DOHH2 (cell line): Measurements from ENCODE around the gene C1S.

Experiments
- CTCF ChIP-seq: fragments of 200-600 bp; sonication (generic); IDR thresholded peaks from one replicate; pipeline ENCODE4 v1.5.1; 2014; ENCODE audit warnings: antibody characterized with exemption, mild to moderate bottlenecking, low read depth, low read length; ENCODE audit not compliant: poor library complexity, severe bottlenecking
- EZH2phosphoT487 ChIP-seq: fragments of 200-600 bp; sonication (generic); IDR thresholded peaks from 2 replicates; pipeline ENCODE4 v1.6.1; 2017; ENCODE audit warnings: borderline replicate concordance, mild to moderate bottlenecking, antibody characterized with exemption, low read length, moderate library complexity, mixed read lengths

- TF ChIP-seq CTCF (no peak), EZH2phosphoT487 (no peak)
Observed at GRCh38 chr12:7090222-7090998, 29.9 kb downstream of the C1S start.
